HPDE6-E6E7 (cell line): ENCODE results near the gene GYS1.

Experiments used
- DNase-seq: peaks from one replicate; pipeline ENCODE4 v3.0.0; 2011; ENCODE audit warnings: missing footprints; ENCODE audit errors: extremely low spot score

The GYS1 gene

DNA sequence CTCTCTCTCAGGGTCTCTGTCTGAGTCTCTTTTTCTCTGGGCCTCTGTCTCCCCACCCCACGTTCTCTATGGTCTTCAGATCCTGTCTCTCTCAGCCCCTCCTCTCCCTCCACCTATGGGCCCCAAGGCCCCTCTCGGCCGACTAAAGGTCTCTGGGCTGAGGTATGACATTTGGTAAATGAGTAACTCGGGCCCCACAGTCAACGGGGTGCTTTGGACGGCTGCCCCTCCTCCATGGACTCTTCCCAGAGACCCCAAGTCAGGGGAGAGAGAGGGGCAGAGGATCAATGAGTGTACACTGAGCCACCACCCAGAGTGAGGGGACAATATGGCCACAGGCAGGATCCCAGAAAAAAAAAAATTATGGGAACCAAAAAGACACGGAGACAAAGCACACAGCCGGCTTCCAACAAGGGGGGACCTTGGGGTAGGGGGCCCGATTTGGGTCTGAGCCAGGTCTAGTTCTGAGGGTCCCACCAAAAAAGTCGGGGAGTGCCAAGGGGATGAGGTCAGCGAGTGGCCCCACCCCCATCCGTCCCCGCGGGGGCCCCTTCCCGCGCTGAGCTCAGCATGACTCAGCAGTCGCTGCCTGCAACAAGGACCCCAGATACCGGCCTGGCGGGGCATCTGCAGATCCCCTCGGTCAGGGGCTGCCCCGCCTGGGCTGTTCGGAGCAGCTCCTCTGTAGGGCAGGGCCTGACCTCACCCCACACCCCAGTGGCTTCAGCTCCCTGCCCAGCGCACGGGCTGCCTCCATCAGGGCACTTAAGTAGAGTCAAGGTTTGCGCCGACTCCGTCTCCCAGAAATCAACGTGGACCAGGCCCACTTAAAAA is 29.5 kb downstream of the GYS1 start:
- no peak for DNase-seq

GRCh38 chr19:48962849-48963165 is 30.3 kb downstream of the GYS1 start:
- DNase-seq: no peak

GRCh38 chr19:48962029-48962848 is 30.9 kb downstream of the GYS1 start:
- DNase-seq: no peak

GRCh38 chr19:48961673-48962028 is 31.5 kb downstream of the GYS1 start:
- no peak for DNase-seq

- DNase-seq: no peak
These were observed 32.0 kb downstream of the GYS1 start for GRCh38 chr19:48961051-48961649.

DNA sequence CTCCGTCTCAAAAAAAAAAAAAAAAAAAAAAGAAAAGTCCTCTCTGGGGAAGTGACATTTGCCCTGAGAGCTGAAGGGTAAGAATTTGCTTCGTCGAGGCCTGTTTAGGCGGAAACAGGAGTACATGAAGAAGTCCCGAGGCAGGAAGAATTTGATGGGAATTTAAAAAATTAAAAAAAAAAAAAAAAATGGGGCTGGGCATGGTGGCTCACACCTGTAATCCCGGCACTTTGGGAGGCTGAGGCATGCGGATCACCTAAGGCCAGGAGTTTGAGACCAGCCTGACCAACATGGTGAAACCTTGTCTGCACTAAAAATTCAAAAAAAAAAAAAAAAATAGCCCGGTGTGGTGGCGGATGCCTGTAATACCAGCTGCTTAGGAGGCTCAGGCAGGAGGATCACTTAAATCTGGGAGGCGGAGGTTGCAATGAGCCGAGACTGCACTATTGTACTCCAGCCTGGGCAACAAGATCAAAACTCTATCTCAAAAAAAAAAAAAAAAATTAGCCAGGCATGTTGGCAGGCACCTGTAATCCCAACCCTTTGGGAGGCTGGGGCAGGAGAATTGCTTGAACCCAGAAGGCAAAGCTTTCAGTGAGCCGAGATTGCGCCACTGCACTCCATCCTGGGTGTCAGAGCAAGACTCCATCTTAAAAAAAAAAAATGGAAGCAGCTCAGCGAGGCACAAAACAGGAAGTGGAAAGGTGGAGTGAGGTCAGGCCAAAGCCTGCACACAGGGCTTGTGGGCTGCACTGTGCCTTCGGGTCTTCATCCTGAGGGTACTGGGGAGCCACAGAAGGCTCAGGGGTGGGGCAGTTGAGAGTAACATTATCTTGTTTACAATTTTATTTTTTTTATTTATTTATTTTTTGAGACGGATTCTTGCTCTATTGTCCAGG is 33.5 kb downstream of the GYS1 start:
- DNase-seq: no peak

- DNase-seq: no peak
These were observed 35.1 kb downstream of the GYS1 start for GRCh38 chr19:48958006-48958405.

GRCh38 chr19:48955308-48955958 is 37.7 kb downstream of the GYS1 start:
- no peak for DNase-seq

DNA sequence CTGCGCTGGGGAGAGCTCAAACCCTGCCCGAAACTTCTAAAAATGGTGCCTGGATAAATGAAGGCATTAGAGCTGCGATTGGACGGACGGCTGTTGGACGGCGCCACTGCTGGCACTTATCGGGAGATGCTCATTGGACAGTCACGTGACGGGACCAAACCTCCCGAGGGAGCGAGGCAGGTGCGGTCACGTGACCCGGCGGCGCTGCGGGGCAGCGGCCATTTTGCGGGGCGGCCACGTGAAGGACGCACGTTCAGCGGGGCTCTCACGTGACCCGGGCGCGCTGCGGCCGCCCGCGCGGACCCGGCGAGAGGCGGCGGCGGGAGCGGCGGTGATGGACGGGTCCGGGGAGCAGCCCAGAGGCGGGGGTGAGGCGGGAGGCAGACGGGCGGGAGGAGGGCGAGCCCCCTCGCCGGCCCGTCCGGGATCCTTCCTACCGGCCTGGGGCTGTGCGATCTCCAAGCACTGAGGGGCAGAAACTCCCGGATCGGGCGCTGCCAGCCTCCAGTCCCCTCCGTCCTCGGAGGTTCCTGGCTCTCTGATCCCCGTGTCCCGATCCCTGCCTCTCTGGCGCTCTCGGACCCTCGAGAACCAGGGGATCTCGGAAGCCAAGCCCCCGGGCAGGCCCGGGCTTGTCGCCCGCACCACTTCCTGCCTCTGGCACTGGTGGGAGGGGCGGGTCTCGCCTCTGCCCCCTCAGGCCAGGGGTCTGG is 38.4 kb downstream of the GYS1 start, which contains the start of gene BAX:
Gene BAX, plus strand, starts transcription at position 281 of the 713 bp plus-strand sequence. Its CDS starts 54 bp downstream, at position 335.
- peak; percentile 94 for DNase-seq

- no peak for DNase-seq
These were observed 39.0 kb downstream of the GYS1 start for GRCh38 chr19:48953990-48954594.

DNA sequence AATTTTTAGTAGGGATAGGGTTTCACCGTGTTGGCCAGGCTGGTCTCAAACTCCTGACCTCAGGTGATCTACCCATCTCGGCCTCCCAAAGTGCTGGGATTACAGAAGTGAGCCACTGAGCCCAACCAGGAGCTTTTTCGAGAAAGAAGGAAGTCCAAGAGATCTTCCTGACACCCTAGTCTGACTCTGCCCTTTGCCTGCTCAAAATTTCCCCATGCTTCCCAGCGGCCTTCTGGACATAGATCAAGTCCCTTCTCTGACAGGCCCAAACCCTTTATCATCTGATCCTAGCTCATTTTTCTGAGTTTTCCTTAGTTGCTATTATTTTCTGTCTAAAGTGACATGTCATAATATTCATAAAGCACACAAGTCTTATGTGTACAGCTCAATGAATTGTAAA is 40.0 kb downstream of the GYS1 start:
- DNase-seq: no peak

- DNase-seq: no peak
These were observed 42.1 kb downstream of the GYS1 start for GRCh38 chr19:48950830-48951519.

- DNase-seq: no peak
These were observed 43.0 kb downstream of the GYS1 start for GRCh38 chr19:48950159-48950558.

- DNase-seq: no peak
These were observed 45.9 kb downstream of the GYS1 start for GRCh38 chr19:48947258-48947542.

- no peak for DNase-seq
These were observed 46.4 kb downstream of the GYS1 start for GRCh38 chr19:48946463-48947257.

DNA sequence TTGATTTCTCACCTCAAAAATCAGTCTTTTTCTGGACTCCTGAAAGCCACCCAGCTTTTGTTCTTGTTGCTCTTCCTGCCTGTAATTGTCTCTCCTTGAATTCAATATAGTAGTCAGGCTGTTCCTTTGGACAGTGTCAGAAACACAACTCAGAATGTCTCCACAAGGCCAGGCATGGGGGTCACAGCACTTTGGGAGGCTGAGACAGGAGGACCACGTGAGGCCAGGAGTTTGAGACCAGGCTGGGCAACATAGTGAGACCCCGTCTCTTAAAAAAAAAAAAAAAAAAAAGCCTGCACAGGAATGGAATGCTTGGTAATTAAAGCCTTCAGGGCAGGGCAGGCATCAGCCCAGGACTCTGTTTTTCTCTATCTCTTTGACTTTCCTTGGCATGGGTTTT is 47.3 kb downstream of the GYS1 start:
- DNase-seq: no peak

DNA sequence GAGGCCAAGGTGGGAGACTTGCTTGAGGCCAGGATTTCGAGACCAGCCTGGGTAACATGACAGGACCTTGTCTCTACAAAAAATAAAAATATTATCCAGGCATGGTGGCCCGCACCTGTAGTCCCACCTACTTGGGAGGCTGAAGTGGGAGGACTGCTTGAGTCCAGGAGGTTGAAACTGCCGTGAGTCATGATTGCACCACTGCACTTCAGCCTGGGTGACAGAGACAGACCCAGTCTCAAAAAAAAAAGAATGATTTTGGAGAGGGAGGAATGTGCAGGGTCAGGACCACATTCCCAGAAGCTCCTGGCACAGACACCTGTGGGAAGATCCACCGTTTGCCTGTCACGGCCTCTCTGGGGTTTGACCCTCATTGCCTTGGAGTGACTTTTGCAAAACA is 47.7 kb downstream of the GYS1 start:
- no peak for DNase-seq

GRCh38 chr19:48943081-48943480 is 50.0 kb downstream of the GYS1 start:
- DNase-seq: no peak

- no peak for DNase-seq
These were observed 52.2 kb downstream of the GYS1 start for GRCh38 chr19:48940902-48941301.
